ENCODE measurements around the gene POMT1.

Gene POMT1

DNA sequence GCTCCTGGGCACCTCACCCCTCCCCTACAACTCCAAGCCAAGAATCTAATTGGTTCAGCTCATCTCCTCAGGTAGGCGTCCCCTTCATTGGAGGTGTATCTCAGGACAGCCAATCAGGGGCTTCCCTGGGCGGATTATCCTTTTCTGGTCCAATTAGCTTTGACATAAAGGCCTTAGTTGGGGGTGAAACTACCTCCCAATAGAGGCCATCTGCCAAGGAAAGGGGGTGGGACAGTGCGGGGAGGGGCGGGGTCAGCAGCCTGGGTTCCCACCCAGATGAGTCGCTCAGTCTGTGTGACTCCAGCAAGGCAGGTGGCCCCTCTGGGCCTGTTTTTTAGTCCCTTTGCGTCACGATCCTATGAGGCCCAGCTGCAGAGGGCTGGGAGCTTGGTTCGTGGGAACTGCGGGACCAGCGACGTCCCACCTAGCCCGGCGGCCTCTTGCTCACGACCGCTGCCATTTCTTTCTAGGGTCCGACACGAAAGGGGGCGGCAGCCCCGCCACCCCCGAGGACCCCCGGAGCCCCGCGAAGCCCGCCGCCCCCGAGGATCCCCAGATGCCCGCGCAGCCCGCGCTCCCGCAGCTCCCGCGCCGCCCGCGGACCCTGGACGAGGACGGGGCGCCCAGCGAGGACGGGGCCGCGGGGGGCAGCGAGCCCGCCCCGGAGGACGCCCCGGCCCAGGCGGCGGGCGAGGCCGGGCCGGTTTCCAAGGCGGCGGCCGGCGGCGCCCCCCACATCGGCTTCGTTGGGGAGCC, 51.5 kb downstream of the POMT1 start:
- no peak for DNase-seq (ENCODE audit: low read depth)

DNA sequence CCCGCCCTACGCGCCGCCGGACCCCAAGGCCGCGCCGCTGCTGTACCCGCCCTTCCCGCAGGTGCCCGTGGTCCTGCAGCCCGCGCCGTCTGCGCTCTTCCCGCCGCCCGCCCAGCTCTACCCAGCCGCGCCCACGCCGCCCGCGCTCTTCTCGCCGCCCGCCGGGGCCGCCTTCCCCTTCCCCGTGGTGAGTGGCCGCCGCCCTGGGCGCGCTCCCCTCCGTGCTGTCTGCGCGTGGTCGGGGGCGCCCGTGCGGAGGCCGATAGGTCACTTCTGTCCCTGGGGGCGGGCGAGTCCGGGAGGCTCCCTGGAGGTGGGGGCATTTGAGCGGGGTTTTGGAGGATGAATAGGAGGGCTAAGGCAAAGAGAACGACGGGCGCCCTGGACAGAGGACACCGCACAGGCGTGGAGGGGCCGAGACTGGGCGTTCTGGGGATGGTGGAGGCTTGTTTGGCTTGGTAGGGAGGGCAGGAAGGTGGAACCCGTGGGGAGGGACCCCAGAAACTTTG, 52.2 kb downstream of the POMT1 start:
- no peak for DNase-seq (ENCODE audit: low read depth)

DNA sequence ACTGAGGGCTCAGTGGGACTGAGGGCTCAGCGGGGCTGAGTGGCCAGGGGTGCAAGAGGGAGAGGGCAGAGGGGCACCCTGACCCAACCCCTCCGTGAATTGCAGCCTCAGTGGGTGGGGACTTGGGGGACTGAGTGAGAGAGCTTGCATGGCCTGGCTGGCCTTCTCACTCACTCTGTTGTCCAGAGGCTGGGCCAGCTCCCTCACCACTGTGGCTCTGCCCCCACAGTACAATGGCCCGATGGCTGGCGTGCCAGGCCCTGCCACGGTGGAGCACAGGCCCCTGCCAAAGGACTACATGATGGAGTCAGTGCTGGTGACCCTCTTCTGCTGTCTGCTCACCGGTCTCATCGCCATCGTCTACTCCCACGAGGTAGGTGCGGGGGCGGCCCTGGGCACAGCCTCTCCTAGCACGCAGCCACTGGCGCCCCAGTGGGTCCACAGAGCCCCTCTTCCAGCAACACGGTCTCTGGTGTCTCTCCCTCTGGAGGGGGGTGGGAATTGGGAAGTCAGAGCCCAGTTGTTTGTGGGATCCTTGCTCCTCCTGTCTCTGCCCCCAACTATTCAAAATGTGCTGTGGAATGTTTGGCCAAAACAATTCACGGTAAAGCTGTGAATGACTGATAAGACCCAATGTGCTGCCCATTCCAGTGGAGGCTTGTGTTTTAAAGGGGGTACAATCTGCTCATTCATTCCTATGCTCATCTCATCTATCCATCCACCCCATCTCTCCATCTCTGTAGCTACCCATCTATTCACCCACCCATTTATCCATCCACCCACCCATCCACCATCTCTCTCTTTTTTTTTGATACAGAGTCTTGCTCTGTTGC, 53.3 kb downstream of the POMT1 start:
- DNase-seq (ENCODE audit: low read depth): no peak

- no peak for DNase-seq (ENCODE audit: low read depth)
Measured at GRCh38 chr9:131557855-131558548, 55.3 kb downstream of the POMT1 start.

GRCh38 chr9:131559421-131560000, 56.8 kb downstream of the POMT1 start:
- no peak for DNase-seq (ENCODE audit: low read depth)

GRCh38 chr9:131562032-131562959, 59.6 kb downstream of the POMT1 start:
- no peak for DNase-seq (ENCODE audit: low read depth)

DNA sequence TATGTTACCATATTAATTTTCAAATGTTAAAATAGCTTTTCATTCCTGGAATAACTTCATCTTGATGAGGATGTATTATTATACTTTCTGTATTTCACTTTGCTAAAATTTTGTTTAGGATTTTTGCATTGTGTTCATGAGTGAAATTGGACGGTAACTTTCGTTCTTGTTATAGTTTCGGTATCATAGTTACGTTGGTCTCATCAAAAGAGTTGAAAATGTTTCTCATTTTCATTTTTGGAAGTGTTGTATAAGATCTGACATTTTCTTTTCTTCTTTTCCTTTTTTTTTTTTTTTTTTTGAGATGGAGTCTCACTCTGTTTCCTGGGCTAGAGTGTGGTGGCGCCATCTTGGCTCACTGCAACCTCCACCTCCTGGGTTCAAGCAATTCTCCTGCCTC, 62.7 kb downstream of the POMT1 start:
- DNase-seq (ENCODE audit: low read depth): no peak

- no peak for DNase-seq (ENCODE audit: low read depth)
Measured at GRCh38 chr9:131566158-131566557, 63.4 kb downstream of the POMT1 start.

DNA sequence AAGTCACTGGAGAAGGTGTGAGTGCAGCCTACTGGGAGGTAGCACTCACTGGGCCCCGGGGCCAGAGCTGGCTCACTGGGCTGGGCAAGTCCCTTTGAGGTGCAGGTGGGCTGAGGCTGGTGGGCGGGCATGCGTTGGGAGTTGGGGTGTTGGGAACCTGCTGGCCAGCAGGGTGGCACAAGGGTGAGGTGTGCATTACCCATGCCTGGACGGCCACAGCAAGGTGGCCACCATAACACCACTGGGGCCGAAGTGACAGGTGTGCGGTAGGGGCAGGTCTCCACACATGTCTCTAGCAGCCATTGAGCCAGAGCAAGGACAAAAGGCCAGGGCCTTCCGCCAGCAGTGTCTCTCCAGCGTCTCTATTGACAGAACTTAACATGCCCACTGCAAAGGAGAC, 65.2 kb downstream of the POMT1 start:
- DNase-seq (ENCODE audit: low read depth): no peak

Measured in GM04503 (cell line).